HUES48 (cell line): ENCODE data around the gene TRPM7.

ENCODE experiments used
- H3K27ac ChIP-seq: one replicate; pipeline ENCODE4 v1.7.0; 2013; ENCODE audit warnings: low read depth, low read length, inconsistent platforms
- H3K27me3 ChIP-seq: 2 replicates; pipeline ENCODE4 v1.6.1; 2013; ENCODE audit warnings: mild to moderate bottlenecking, low read length; ENCODE audit not compliant: control insufficient read depth, insufficient read depth
- H3K36me3 ChIP-seq: 2 replicates; pipeline ENCODE4 v1.6.1; 2013; ENCODE audit warnings: low read length; ENCODE audit not compliant: control insufficient read depth, insufficient read depth
- H3K4me1 ChIP-seq: 2 replicates; pipeline ENCODE4 v1.6.1; 2013; ENCODE audit warnings: mild to moderate bottlenecking, low read length; ENCODE audit not compliant: control insufficient read depth, insufficient read depth
- H3K4me3 ChIP-seq: 2 replicates; pipeline ENCODE4 v1.5.1; 2013; ENCODE audit warnings: mild to moderate bottlenecking, low read depth, low read length
- H3K9ac ChIP-seq: 2 replicates; pipeline ENCODE4 v1.6.1; 2013; ENCODE audit warnings: mild to moderate bottlenecking, low read depth, low read length, moderate library complexity
- H3K9me3 ChIP-seq: 2 replicates; pipeline ENCODE4 v1.6.1; 2013; ENCODE audit warnings: low read length; ENCODE audit not compliant: control insufficient read depth, insufficient read depth

The TRPM7 gene

GRCh38 chr15:50531163-50531562 lies 155.4 kb downstream of the TRPM7 start:
- Histone ChIP-seq H3K9me3 (no peaks in the 10 kb centered on the region; the same call in 1 of the 2 replicates), H3K27ac (no peak overlapping the region), H3K9ac (no peak overlapping the region), H3K36me3 (no peaks in the 10 kb centered on the region), H3K4me3 (no peak overlapping the region), H3K27me3 (no peaks in the 10 kb centered on the region), H3K4me1 (no peaks in the 10 kb centered on the region)

- Histone ChIP-seq H3K36me3 (no peaks in the 10 kb centered on the region), H3K9ac (no peak overlapping the region), H3K27ac (no peak overlapping the region), H3K9me3 (no peaks in the 10 kb centered on the region), H3K27me3 (no peaks in the 10 kb centered on the region), H3K4me3 (no peak overlapping the region), H3K4me1 (no peaks in the 10 kb centered on the region)
Measured at GRCh38 chr15:50523851-50524251, 162.7 kb downstream of the TRPM7 start.

GRCh38 chr15:50519740-50520425 lies 166.7 kb downstream of the TRPM7 start:
- Histone ChIP-seq H3K9me3 (no peaks in the 10 kb centered on the region), H3K36me3 (no peaks in the 10 kb centered on the region), H3K9ac (no peak overlapping the region)

GRCh38 chr15:50513001-50513400 lies 173.6 kb downstream of the TRPM7 start:
- Histone ChIP-seq H3K27ac (no peak overlapping the region), H3K36me3 (no peaks in the 10 kb centered on the region), H3K27me3 (no peaks in the 10 kb centered on the region)

More at GRCh38 chr15:50519740-50520425, 166.7 kb downstream of the TRPM7 start:
- Histone ChIP-seq H3K27me3 (no peaks in the 10 kb centered on the region), H3K4me1 (no peaks in the 10 kb centered on the region), H3K27ac (no peak overlapping the region), H3K4me3 (no peak overlapping the region)

More at GRCh38 chr15:50513001-50513400, 173.6 kb downstream of the TRPM7 start:
- H3K9ac ChIP-seq = no peak overlapping the region
- H3K4me3 ChIP-seq = no peak overlapping the region
- no peaks in the 10 kb centered on the region for H3K4me1 ChIP-seq
- H3K9me3 ChIP-seq = no peaks in the 10 kb centered on the region
